Nucleus accumbens (tissue), 56 donors: ENCODE data around the gene NELFA.
A peak's percentile ranks its signal among the peaks of the same experiment; 100 is the strongest.

Experiments used
- DNase-seq, 56 donors: peaks; one replicate each; lab custom pipeline; 2025; lab: John Stamatoyannopoulos, UW

Gene NELFA

DNA sequence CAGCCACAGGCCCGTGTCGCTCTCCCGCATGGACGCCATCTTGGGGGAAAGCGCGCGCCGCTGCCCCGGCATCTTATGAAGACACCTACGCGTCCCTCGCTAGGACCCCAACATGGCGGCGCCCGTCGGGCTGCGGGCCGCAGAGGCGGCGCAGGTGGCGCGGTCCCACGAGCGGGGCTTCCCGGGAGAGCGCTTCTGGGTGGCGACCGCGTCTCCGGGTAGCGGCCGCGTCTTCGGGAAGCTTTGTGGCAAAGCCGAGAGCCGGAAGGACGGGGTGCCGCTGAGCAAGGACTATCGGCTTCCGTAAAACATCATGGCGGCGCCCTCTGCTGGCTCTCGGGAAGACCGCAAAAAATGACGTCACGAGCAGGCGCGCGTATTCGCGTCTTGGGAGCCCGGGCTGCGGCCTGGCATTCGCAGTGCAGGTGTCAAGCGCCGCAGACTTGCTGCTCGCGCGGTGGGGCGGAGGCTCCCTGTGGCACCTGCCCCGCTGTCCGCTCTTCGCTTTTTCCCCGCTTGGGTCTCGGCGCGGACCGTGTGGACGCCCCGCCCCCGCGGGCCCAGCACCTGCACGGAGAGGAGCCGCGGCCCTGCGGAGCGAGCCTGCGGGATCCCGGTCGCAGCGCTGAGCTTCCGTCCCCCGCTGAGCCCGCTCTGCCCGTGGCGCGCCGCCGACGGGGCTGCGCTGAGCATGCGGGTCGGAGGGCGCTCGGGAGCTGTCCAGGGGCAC is at the start of gene NELFA:
Gene NELFA, minus strand, starts transcription at position 54 of the 730 bp plus-strand sequence. Its CDS starts 15 bp downstream, at position 39.
- DNase-seq, result peak; percentile 45 to 99 (median 94)

GRCh38 chr4:2057382-2058065 is 48.8 kb upstream of the NELFA start:
- DNase-seq, result no peak

GRCh38 chr4:2054217-2054616 is 45.4 kb upstream of the NELFA start:
- DNase-seq, result no peak

DNA sequence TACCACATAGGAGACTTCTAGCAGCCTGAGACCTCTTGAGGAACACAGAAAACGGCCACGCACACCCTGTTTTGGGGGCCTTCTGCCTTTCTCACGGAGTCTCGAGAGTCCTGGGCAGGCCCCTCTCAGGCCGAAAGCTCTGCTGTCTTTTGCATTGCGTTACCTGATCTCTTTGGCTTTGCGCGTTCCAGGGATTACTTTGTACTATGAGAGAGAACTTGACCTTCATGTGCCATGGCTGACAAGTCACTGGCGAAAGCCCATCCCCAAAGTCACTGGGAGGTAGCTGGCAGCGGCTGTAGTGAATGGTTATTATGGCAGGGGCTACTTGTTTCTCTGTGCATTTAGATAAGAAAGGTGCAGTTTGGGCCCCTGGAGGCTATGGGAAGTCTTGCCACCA is 42.3 kb upstream of the NELFA start:
- no peak for DNase-seq

DNA sequence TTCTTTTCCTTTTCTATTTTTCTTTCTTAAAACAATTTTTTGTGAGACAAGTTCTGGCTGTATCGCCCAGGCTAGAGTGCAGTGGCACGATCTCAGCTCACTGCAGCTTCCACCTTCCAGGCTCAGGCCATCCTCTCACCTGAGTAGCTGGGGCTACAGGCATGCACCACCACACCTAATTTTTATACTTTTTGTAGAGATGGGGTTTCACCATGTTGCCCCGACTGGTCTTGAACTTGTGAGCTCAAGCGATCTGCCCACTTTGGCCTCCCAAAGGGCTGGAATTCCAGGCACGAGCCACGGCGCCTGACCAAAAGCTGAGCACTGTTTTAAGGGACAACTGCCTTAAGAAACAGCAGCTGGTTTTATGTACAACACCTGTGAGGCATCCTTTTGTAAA is 41.0 kb upstream of the NELFA start:
- DNase-seq, result no peak

GRCh38 chr4:2049381-2049780 is 40.6 kb upstream of the NELFA start:
- no peak for DNase-seq

GRCh38 chr4:2048831-2049230 is 40.1 kb upstream of the NELFA start:
- no peak for DNase-seq

DNA sequence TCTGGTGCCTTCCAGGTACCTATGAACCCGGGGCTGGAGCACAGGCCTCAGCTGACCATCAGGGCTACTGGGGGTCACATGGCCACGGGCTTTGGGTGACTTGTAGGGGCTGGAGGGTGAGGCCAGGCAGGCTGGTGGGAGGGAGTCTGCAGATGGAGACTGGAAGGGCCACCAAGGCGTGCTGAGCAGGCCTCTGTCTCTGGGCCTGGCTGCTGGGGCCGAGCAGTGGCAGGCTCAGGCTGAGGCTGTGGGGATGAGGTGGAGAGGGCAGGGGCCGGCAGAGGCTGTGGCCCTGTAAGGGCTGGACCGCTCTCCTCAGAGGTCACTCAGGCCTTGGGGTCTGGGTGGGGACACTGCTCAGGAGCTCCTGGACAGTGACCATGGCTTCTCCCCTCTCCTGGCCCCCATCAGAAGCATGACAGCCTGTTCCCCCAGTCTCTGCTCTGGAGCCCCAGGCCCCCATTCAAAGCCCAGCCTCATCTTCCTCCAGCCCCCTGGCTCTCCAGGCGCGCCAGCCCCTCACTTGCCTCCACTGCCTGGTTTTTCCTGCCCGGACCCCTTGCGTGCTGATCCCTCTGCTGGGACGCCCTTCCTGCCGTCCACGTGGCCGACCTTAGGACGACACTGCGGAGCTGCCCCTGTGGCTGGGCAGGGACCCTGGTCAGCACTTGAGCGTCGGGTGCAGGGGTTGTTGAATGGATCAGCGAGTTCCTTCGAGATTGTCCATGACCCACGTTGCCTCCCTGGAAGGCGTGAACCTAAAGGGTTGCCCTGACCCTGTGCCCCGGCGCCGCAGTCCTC is 39.2 kb upstream of the NELFA start:
- DNase-seq, result no peak

GRCh38 chr4:2047031-2047660 is 38.4 kb upstream of the NELFA start:
- no peak for DNase-seq

GRCh38 chr4:2046031-2046961 is 37.5 kb upstream of the NELFA start:
- DNase-seq, result no peak

- DNase-seq, result no peak
These were observed 36.8 kb upstream of the NELFA start for GRCh38 chr4:2045518-2045951.

GRCh38 chr4:2044542-2045517 is 36.1 kb upstream of the NELFA start:
- DNase-seq, result no peak

GRCh38 chr4:2044119-2044485 is 35.3 kb upstream of the NELFA start:
- DNase-seq, result no peak

DNA sequence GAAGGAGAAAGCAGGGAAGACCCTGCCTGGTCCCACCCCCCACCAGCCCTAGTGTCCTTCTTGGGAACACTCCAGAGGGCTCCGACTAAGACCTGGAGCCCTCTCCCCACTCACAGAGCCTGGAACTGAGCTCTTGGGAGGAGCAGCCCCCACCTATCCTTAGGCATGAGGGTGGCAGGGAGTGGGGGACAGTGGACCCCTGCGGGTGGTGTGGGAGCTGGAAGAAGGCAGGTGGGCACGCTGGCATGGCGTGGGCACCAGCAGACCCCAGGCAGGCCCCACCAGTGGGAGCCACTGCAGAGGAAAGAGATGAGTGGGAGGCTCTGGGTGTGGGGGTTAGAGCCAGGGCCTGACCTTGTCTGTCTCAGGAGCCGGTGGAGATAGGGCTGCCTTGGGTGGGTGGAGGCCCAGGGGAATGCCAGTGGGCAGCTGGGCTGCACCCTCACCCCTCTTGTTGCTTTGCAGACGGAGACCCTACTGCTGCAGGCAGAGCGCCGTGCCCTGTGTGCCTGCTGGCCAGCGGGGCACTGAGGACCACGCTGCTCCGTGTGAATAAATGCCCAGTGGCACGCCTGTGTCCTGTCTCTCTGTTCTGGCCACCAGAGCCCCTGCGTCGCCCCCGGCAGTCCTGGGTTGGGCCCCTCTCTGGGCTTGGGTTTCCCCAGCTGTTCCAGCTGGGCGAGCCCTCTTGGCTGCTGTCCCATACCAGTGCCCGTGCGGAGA is 34.8 kb upstream of the NELFA start:
- DNase-seq, result no peak

DNA sequence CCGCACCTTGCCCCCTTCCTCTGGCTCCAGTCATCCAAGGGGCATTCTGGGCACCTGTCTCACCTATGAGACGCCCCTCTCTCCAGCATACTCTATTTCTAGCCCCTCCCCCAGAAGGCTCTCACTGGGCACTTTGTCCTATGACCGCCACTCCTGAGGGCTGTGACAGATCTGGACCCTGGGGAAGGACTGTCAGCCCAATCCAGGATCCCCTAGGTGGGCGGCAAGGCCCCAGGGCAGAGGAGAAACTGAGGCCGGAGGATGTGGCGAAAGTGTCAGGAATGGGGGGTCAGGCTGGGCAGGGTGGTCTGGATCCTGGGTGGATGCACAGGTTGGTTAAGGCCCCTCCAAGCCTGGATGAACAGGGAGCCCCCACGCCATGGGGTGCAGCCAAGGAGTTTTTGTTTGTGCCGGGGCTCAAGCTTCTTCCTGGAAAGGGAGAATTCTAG is 34.2 kb upstream of the NELFA start:
- no peak for DNase-seq

GRCh38 chr4:2042204-2042946 is 33.6 kb upstream of the NELFA start:
- peak in 14 of 56 donors; percentile 35 to 70 (median 62) for DNase-seq
